IMR-90 (cell line): ENCODE data around the gene MINK1. TPM values are rescaled to one million over a fixed set of nuclear protein-coding genes. Genes with fewer than 3 reads are reported as not detected.

Experiments
- ATAC-seq: fragments of 200-7000 bp; cut with Tn5 transposase; 2 replicates; pipeline ENCODE4 v1.9.1; 2020; ENCODE audit warnings: low read depth, mild to moderate bottlenecking, moderate library complexity
- BruUV-seq: library from RNA; stranded (reverse); fragments of 400-500 nt; replicated peaks from 2 replicates; lab custom pipeline; 2021; lab: Mats Ljungman, UMichigan
- CTCF ChIA-PET: fragments of 300-600 bp; formaldehyde crosslinking; extraction: SDS; loops from one replicate; lab custom pipeline; 2021; ENCODE audit warnings: antibody characterized with exemption; lab: Yijun Ruan, JAX
- POLR2A ChIA-PET: fragments of 300-600 bp; sonication (Branson Sonifier 250); formaldehyde crosslinking; loops from one replicate; lab custom pipeline; 2022; ENCODE audit warnings: antibody characterized with exemption; ENCODE audit not compliant: unreplicated experiment; lab: Charles Lee
- DNase-seq: peaks from one replicate; pipeline ENCODE4 v3.0.0; 2013
- H2AFZ ChIP-seq: replicated peaks from 2 replicates; pipeline ENCODE3; 2013; ENCODE audit warnings: low read length, mild to moderate bottlenecking; ENCODE audit not compliant: poor library complexity
- H2AK5ac ChIP-seq: 2 replicates; pipeline ENCODE4 v1.6.1; 2013; ENCODE audit warnings: low read depth, low read length, inconsistent platforms
- H2AK9ac ChIP-seq: replicated peaks from 2 replicates; pipeline ENCODE3; 2013; ENCODE audit warnings: mild to moderate bottlenecking, low read depth, low read length, moderate library complexity; ENCODE audit not compliant: poor library complexity
- H2BK120ac ChIP-seq: 2 replicates; pipeline ENCODE4 v1.6.1; 2013; ENCODE audit warnings: low read depth, low read length, inconsistent platforms
- H2BK15ac ChIP-seq: 3 replicates; pipeline ENCODE4 v1.6.1; 2013; ENCODE audit warnings: low read depth, low read length, inconsistent platforms
- H2BK20ac ChIP-seq: 2 replicates; pipeline ENCODE4 v1.6.1; 2013; ENCODE audit warnings: low read depth, mild to moderate bottlenecking, inconsistent platforms, low read length, moderate library complexity
- H2BK5ac ChIP-seq: 2 replicates; pipeline ENCODE4 v1.6.1; 2013; ENCODE audit warnings: mild to moderate bottlenecking, low read depth, low read length, inconsistent platforms; ENCODE audit not compliant: poor library complexity, severe bottlenecking
- H3K14ac ChIP-seq: replicated peaks from 2 replicates; pipeline ENCODE4 v1.6.1; 2013; ENCODE audit warnings: low read depth, low read length, inconsistent platforms
- H3K18ac ChIP-seq: 2 replicates; pipeline ENCODE4 v1.6.1; 2013; ENCODE audit warnings: low read depth, low read length, control low read depth
- H3K23ac ChIP-seq: 2 replicates; pipeline ENCODE4 v1.6.1; 2013; ENCODE audit warnings: low read depth, low read length, inconsistent platforms
- H3K27ac ChIP-seq: 2 replicates; pipeline ENCODE4 v1.5.1; 2013; ENCODE audit warnings: mild to moderate bottlenecking, control low read depth, low read length; ENCODE audit not compliant: insufficient read depth
- H3K27me3 ChIP-seq: 2 replicates; pipeline ENCODE4 v1.6.1; 2013; ENCODE audit warnings: low read length; ENCODE audit not compliant: control insufficient read depth, insufficient read depth
- H3K36me3 ChIP-seq: 2 replicates; pipeline ENCODE4 v1.6.1; 2013; ENCODE audit warnings: low read length, mixed read lengths; ENCODE audit not compliant: control insufficient read depth, insufficient read depth
- H3K4ac ChIP-seq: 2 replicates; pipeline ENCODE4 v1.6.1; 2013; ENCODE audit warnings: low read depth, low read length, inconsistent platforms
- H3K4me1 ChIP-seq: 2 replicates; pipeline ENCODE4 v1.6.1; 2013; ENCODE audit warnings: low read length, mixed read lengths; ENCODE audit not compliant: control insufficient read depth, insufficient read depth
- H3K4me2 ChIP-seq: 2 replicates; pipeline ENCODE4 v1.6.1; 2013; ENCODE audit warnings: low read depth, mild to moderate bottlenecking, control low read depth, low read length, moderate library complexity
- H3K4me3 ChIP-seq: 2 replicates; pipeline ENCODE4 v1.5.1; 2013; ENCODE audit warnings: low read depth, mild to moderate bottlenecking, control low read depth, low read length, moderate library complexity; ENCODE audit not compliant: insufficient read depth
- H3K56ac ChIP-seq: 2 replicates; pipeline ENCODE4 v1.6.1; 2013; ENCODE audit warnings: low read length, inconsistent platforms; ENCODE audit not compliant: insufficient read depth; ENCODE audit errors: extremely low read depth
- H3K79me1 ChIP-seq, 2 experiments: 2 replicates each; pipeline ENCODE4 v1.6.1; 2013; ENCODE audit warnings: low read length in 2 of 2, inconsistent platforms in 1 of 2, low read depth in 1 of 2
- H3K9ac ChIP-seq: 2 replicates; pipeline ENCODE4 v1.6.1; 2013; ENCODE audit warnings: low read depth, low read length, control low read depth
- H3K9me1 ChIP-seq: 2 replicates; pipeline ENCODE4 v1.6.1; 2013; ENCODE audit warnings: low read length, inconsistent platforms; ENCODE audit not compliant: insufficient read depth
- H3K9me3 ChIP-seq: 2 replicates; pipeline ENCODE4 v1.6.1; 2013; ENCODE audit warnings: low read length; ENCODE audit not compliant: control insufficient read depth, insufficient read depth
- H4K20me1 ChIP-seq: 2 replicates; pipeline ENCODE4 v1.6.1; 2013; ENCODE audit warnings: low read length, inconsistent platforms; ENCODE audit not compliant: insufficient read depth
- H4K5ac ChIP-seq: 2 replicates; pipeline ENCODE4 v1.6.1; 2013; ENCODE audit warnings: mild to moderate bottlenecking, low read depth, low read length, control low read depth
- H4K8ac ChIP-seq, 2 experiments: 2 replicates each; pipeline ENCODE4 v1.6.1; 2013; ENCODE audit warnings: low read depth in 2 of 2, low read length in 2 of 2, control low read depth in 1 of 2, inconsistent platforms in 1 of 2
- H4K91ac ChIP-seq: 2 replicates; pipeline ENCODE4 v1.6.1; 2013; ENCODE audit warnings: low read depth, low read length, inconsistent platforms; ENCODE audit not compliant: insufficient read depth
- BHLHE40 ChIP-seq: fragments of 150-350 bp; IDR thresholded peaks from 2 replicates; pipeline ENCODE4 v1.6.1; 2016; ENCODE audit warnings: mild to moderate bottlenecking, low read depth, low read length
- CEBPB ChIP-seq: IDR thresholded peaks from 2 replicates; pipeline ENCODE4 v1.6.1; 2012; ENCODE audit warnings: low read depth, low read length, improper control_type of control experiment
- CHD1 ChIP-seq: IDR thresholded peaks from 2 replicates; pipeline ENCODE4 v1.6.1; 2012; ENCODE audit warnings: low read depth, low read length, improper control_type of control experiment
- CTCF ChIP-seq: conservative IDR thresholded peaks from 2 replicates; pipeline ENCODE4 v1.5.1; 2012; ENCODE audit warnings: mild to moderate bottlenecking, low read depth, low read length, improper control_type of control experiment
- ELK1 ChIP-seq: fragments of 150-350 bp; IDR thresholded peaks from 2 replicates; pipeline ENCODE4 v1.6.1; 2016; ENCODE audit warnings: low read depth, mild to moderate bottlenecking, low read length, moderate library complexity, borderline replicate concordance
- FOS ChIP-seq: fragments of 150-350 bp; IDR thresholded peaks from 2 replicates; pipeline ENCODE4 v1.6.1; 2016; ENCODE audit warnings: low read depth, low read length
- MAFK ChIP-seq: IDR thresholded peaks from 2 replicates; pipeline ENCODE4 v1.6.1; 2012; ENCODE audit warnings: low read depth, low read length, improper control_type of control experiment
- MAZ ChIP-seq: IDR thresholded peaks from 2 replicates; pipeline ENCODE4 v1.6.1; 2012; ENCODE audit warnings: low read depth, mild to moderate bottlenecking, low read length, improper control_type of control experiment, moderate library complexity, borderline replicate concordance
- MXI1 ChIP-seq: IDR thresholded peaks from 2 replicates; pipeline ENCODE4 v1.6.1; 2012; ENCODE audit warnings: low read depth, mild to moderate bottlenecking, low read length, moderate library complexity, borderline replicate concordance
- NFE2L2 ChIP-seq: fragments of 150-350 bp; IDR thresholded peaks from 2 replicates; pipeline ENCODE4 v1.6.1; 2016; ENCODE audit warnings: low read depth, mild to moderate bottlenecking, low read length
- POLR2A ChIP-seq: IDR thresholded peaks from 2 replicates; pipeline ENCODE4 v1.6.1; 2012; ENCODE audit warnings: mild to moderate bottlenecking, low read depth, low read length
- RAD21 ChIP-seq: IDR thresholded peaks from 2 replicates; pipeline ENCODE4 v1.6.1; 2012; ENCODE audit warnings: low read length, improper control_type of control experiment
- RCOR1 ChIP-seq: IDR thresholded peaks from 2 replicates; pipeline ENCODE4 v1.6.1; 2012; ENCODE audit warnings: mild to moderate bottlenecking, low read length, improper control_type of control experiment; ENCODE audit not compliant: insufficient replicate concordance
- RFX5 ChIP-seq: IDR thresholded peaks from 2 replicates; pipeline ENCODE4 v1.8.0; 2012; ENCODE audit warnings: low read depth, mild to moderate bottlenecking, low read length, moderate library complexity
- SMC3 ChIP-seq: fragments of 150-350 bp; IDR thresholded peaks from 2 replicates; pipeline ENCODE4 v1.6.1; 2016; ENCODE audit warnings: low read depth, mild to moderate bottlenecking, antibody characterized with exemption, low read length, moderate library complexity
- USF2 ChIP-seq: fragments of 150-350 bp; IDR thresholded peaks from 2 replicates; pipeline ENCODE4 v1.6.1; 2017; ENCODE audit warnings: mild to moderate bottlenecking, antibody characterized with exemption, low read length, low read depth
- WGBS, 2 experiments: methylation state at CpG; one replicate each; pipeline versions ENCODE4 v1.1.5 to v1.1.7; 2013; ENCODE audit warnings: missing lambda C conversion rate in 2 of 2; ENCODE audit not compliant: insufficient read length in 1 of 2; ENCODE audit errors: extremely low coverage in 2 of 2; 5-methylcytosine and 5-hydroxymethylcytosine counted together
- dilution Hi-C: fragments of 300-500 bp; cut with HindIII; formaldehyde crosslinking; loops from one replicate; pipeline ENCODE4 v1.14.3; 2018; ENCODE audit warnings: low sequenced_read_pairs; ENCODE audit not compliant: unreplicated experiment
- in situ Hi-C: fragments of 300-500 bp; cut with MboI; formaldehyde crosslinking; loops from 3 replicates; pipeline ENCODE4 v1.14.3; 2019; ENCODE audit warnings: low sequenced_read_pairs, inconsistent platforms, mixed read lengths
- intact Hi-C: fragments of 100-400 bp; cut with micrococcal nuclease; formaldehyde crosslinking; loops from 2 replicates; pipeline ENCODE4 v1.10.0; 2022
- polyA plus RNA-seq, 3 experiments: library from polyadenylated mRNA; depleted of rRNA; stranded (reverse); fragments of >200 nt; gene quantifications; 2 replicates each; pipeline ENCODE4 v1.2.3, GENCODE V29; 2012; ENCODE audit warnings: low replicate concordance in 1 of 3
- total RNA-seq: library from RNA; depleted of rRNA; stranded (reverse); fragments of >200 nt; gene quantifications from 2 replicates; pipeline ENCODE4 v1.2.3, GENCODE V29; 2012

The MINK1 gene
- total and polyA plus RNA-seq, 2 of the 4 experiments (the other 2 are of a cell fraction), result 12.2 to 40.9 TPM

GRCh38 chr17:4834681-4835020 is 1.5 kb downstream of the MINK1 start:
- peak overlapping the region; percentile 77; the same call in 1 of the 2 replicates for H3K4me3 ChIP-seq
- H3K14ac ChIP-seq, result peak overlapping the region; percentile 59; the same call in 1 of the 2 replicates
- 0 out of 2 replicates have a peak overlapping the region, but pooled peaks have one; percentile 95 for H3K4ac ChIP-seq
- ATAC-seq (no peak), DNase-seq (no peak)
- ChIA-PET POLR2A (no interaction called here), CTCF (no interaction called here)
- H3K9me3 ChIP-seq, result no peaks in the 10 kb centered on the region
- no CpG with 5 or more reads among the region's 4 CpGs for WGBS, 2 experiments
- peaks cover 7% of the 10 kb centered on the region for H3K4me1 ChIP-seq
- no peak overlapping the region; the same call in 1 of the 2 replicates for H3K23ac ChIP-seq
- H3K4me2 ChIP-seq, result peak overlapping the region; percentile 93
- H4K91ac ChIP-seq, result no peak overlapping the region
- 0 out of 2 replicates have a peak overlapping the region, but pooled peaks have one; percentile 69 for H3K9ac ChIP-seq
- H3K56ac ChIP-seq, result no peak overlapping the region
- H2BK20ac ChIP-seq, result no peak overlapping the region
- no peak overlapping the region for H2BK5ac ChIP-seq
- H3K27me3 ChIP-seq, result no peaks in the 10 kb centered on the region
- peak overlapping the region in 1 of 2 experiments; percentile 55; a peak in 1 of 4 replicates for H4K8ac ChIP-seq
- 0 out of 2 replicates have a peak overlapping the region, but pooled peaks have one; percentile 97 for H2AK5ac ChIP-seq
- dilution Hi-C loops, result no loop called here
- peaks cover 31% of the 10 kb centered on the region for H3K9me1 ChIP-seq
- TF ChIP-seq FOS (no peak), BHLHE40 (no peak), MXI1 (no peak), MAFK (no peak), RFX5 (no peak), USF2 (no peak), CHD1 (no peak), CTCF (no peak), POLR2A (no peak), MAZ (no peak), ELK1 (no peak), RCOR1 (no peak), SMC3 (no peak), CEBPB (no peak), RAD21 (no peak), NFE2L2 (no peak)
- intact Hi-C loops, result loop anchor here (1.0 kb wide), 1 partner anchor 48 kb away; no protein-coding TSS in a partner anchor
- H2BK15ac ChIP-seq, result no peak overlapping the region
- peak overlapping the region; percentile 99 for H2AK9ac ChIP-seq
- peaks cover 25 to 59% of the 10 kb centered on the region in 2 experiments for H3K79me1 ChIP-seq
- H4K5ac ChIP-seq, result no peak overlapping the region
- H2BK120ac ChIP-seq, result no peak overlapping the region
- peaks cover 5% of the 10 kb centered on the region; the same call in 1 of the 2 replicates for H3K36me3 ChIP-seq
- H4K20me1 ChIP-seq, result peaks cover 42% of the 10 kb centered on the region
- peak overlapping the region; percentile 81 for H3K27ac ChIP-seq
- in situ Hi-C loops, result no loop called here
- no peak overlapping the region for H3K18ac ChIP-seq
- no TSS peak for BruUV-seq
- H2AFZ ChIP-seq, result no peak overlapping the region
